Keratinocyte (primary cell): ENCODE measurements around the gene ELF5.

Experiments used
- EZH2 ChIP-seq: IDR thresholded peaks from one replicate; pipeline ENCODE4 v1.6.1; 2012; ENCODE audit warnings: inconsistent platforms, mild to moderate bottlenecking, low read length, moderate library complexity
- TF ChIP-seq, protein P1 (sequence below), 3 experiments: IDR thresholded peaks in 1 of 3; conservative IDR thresholded peaks in 1 of 3; optimal IDR thresholded peaks in 1 of 3; 2 replicates in 2 of 3; 3 replicates in 1 of 3; pipeline versions ENCODE3 to v1.5.1; 2011; ENCODE audit warnings: low read length in 3 of 3, mild to moderate bottlenecking in 3 of 3, moderate library complexity in 2 of 3, control low read depth in 1 of 3, inconsistent platforms in 1 of 3; ENCODE audit not compliant: insufficient read depth in 2 of 3; ENCODE audit errors: extremely low read depth in 1 of 3

DNA sequence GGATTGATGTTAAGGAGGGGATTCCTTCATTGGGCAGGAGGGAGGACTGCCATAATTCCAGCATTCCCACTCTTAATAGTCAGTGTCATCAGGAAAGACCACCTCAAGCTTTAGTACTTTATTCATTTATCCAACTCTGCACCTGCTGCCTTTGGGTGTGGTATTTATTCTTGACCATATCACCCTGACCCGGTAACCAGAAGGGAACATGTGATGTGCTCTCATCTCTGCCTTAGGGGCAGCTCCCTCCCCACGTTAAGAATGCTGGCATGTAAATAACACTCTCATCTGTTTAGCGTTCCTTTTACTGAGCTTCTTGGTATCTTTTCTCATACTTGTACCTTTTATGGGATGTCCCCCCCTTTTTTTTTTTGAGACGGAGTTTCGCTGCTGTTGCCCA, 67.2 kb downstream of the ELF5 start:
- TF ChIP-seq, protein P1, sequence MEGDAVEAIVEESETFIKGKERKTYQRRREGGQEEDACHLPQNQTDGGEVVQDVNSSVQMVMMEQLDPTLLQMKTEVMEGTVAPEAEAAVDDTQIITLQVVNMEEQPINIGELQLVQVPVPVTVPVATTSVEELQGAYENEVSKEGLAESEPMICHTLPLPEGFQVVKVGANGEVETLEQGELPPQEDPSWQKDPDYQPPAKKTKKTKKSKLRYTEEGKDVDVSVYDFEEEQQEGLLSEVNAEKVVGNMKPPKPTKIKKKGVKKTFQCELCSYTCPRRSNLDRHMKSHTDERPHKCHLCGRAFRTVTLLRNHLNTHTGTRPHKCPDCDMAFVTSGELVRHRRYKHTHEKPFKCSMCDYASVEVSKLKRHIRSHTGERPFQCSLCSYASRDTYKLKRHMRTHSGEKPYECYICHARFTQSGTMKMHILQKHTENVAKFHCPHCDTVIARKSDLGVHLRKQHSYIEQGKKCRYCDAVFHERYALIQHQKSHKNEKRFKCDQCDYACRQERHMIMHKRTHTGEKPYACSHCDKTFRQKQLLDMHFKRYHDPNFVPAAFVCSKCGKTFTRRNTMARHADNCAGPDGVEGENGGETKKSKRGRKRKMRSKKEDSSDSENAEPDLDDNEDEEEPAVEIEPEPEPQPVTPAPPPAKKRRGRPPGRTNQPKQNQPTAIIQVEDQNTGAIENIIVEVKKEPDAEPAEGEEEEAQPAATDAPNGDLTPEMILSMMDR (optimal IDR thresholded peaks at IDR 0.05 in 1 of 3, IDR thresholded peaks at IDR 0.05 in 1 of 3, conservative IDR thresholded peaks at IDR 0.05 in 1 of 3; ENCODE audit: extremely low read depth in 1 of 3, insufficient read depth in 2 of 3, low read length in 3 of 3): no peak
- TF ChIP-seq EZH2: no peak
